GM12864 (cell line): Measurements from ENCODE around the gene NLRC5.
"Not testable (repeated sequence)": the region's sequence is repeated elsewhere in the genome, so short reads cannot be mapped to it uniquely, and the experiment has no call there.

Experiments
- DNase-seq: peaks from one replicate; pipeline ENCODE4 v3.0.0-alpha.2; 2011; ENCODE audit warnings: low read depth
- H3K4me3 ChIP-seq: 2 replicates; pipeline ENCODE4 v1.5.1; 2011; ENCODE audit warnings: mild to moderate bottlenecking, low read depth, low read length, control low read depth
- TF ChIP-seq, protein P1 (sequence below): IDR thresholded peaks from 2 replicates; pipeline ENCODE4 v1.5.1; 2011; ENCODE audit warnings: low read depth, mild to moderate bottlenecking, moderate library complexity, low read length, control low read depth, inconsistent platforms; ENCODE audit errors: missing control alignments

The NLRC5 gene

DNA sequence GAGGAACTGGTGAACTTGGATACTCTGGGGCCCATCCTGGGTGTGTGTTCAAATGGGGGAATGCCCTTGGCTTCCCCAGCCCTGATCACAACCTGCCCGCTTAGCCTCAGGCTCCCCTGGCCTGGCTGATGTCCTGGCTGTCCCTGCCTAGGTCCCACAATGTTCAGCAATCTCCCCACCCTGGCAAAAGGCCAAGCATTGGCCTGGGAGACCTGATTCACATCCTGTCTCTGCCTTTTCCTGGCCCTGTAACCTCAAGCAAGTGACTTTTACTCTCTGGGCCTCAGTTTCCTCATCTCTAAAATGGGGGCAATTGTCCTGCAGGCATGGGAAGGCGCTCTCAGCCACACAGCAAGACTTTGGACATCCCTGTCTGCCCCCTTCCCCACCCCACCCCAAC is 117.4 kb downstream of the NLRC5 start:
- no peak for DNase-seq
- no peak overlapping the region for H3K4me3 ChIP-seq
- TF ChIP-seq, protein P1, sequence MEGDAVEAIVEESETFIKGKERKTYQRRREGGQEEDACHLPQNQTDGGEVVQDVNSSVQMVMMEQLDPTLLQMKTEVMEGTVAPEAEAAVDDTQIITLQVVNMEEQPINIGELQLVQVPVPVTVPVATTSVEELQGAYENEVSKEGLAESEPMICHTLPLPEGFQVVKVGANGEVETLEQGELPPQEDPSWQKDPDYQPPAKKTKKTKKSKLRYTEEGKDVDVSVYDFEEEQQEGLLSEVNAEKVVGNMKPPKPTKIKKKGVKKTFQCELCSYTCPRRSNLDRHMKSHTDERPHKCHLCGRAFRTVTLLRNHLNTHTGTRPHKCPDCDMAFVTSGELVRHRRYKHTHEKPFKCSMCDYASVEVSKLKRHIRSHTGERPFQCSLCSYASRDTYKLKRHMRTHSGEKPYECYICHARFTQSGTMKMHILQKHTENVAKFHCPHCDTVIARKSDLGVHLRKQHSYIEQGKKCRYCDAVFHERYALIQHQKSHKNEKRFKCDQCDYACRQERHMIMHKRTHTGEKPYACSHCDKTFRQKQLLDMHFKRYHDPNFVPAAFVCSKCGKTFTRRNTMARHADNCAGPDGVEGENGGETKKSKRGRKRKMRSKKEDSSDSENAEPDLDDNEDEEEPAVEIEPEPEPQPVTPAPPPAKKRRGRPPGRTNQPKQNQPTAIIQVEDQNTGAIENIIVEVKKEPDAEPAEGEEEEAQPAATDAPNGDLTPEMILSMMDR, result no peak

DNA sequence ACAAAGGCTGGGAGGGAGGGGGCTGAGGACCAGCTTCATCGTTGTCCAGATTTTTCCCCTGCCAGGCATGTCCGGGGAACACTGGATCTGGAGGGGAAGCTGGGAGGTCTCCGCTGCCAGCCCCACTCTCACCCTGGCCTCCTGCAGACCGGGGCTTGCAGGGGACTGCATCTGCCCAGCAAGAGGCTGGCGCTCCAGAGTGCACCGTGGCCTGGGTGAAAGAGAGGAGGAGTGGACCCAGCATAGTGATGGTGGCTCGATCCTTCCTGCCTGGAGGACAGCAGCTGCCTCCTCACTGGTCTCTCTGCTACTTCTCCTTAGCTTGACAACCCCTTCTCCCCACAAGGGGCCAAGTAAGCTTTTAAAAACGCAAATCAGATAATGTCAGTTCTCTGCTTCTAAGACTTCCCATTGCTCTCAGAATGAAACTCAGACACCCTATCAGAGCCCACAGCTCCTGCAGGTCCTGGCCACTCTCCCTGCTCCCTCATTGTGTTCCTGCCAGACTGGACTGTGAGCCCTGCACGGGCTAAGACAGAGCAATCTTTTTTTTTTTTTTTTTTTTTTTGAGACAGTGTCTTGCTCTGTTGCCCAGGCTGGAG is 118.1 kb downstream of the NLRC5 start:
- TF ChIP-seq, protein P1, result no peak
- H3K4me3 ChIP-seq, result no peak overlapping the region
- no peak for DNase-seq

DNA sequence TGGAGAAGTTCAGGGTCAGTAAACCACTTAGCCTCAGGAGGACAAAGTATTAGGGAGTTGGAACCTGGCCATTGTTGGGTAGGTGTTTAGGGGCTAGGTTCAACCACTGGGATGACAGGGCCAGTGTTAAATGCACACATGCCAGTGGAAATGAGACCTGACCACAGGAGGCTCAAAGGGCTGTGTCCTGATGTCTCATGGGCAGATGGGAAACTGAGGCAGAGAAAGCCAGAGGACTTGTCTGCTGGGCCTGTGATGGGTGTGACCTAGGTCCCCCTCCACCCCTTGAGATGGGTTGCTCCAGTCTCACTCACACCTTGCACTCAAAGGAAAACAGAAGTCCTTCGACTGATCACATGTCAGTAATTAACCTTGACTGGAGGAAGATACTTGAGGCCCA is 119.1 kb downstream of the NLRC5 start:
- TF ChIP-seq, protein P1, result no peak
- DNase-seq, result no peak
- H3K4me3 ChIP-seq, result no peak overlapping the region

DNA sequence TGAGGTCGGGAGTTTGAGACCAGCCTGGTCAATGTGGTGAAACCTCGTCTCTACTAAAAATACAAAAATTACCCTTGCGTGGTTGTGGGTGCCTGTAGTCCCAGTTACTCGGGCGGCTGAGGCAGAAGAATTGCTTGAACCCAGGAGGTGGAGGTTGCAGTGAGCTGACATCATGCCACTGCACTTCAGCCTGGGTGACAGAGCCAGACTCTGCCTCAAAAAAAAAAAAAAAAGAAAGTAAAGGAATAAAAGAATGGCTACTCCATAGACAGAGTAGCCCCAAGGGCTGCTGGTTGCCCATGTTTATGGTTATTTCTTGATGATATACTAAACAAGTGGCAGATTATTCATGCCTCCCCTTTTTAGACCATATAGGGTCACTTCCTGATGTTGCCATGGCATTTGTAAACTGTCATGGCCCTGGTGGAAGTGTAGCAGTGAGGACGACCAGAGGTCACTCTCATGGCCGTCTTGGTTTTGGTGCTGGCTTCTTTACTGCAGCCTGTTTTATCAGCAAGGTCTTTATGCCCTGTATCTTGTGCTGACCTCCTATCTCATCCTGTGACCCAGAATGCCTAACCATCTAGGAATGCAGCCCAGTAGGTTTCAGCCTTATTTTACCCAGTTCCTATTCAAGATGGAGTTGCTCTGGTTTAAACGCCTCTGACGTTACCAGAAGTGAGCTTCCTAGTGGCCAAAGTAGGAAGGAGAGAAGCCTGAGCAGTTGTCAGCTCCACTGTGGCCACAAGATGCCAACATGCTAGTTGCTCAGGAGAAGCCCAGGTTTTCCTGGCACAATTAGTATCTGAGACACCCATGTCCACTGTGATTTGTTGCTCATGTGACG is 120.1 kb downstream of the NLRC5 start:
- not testable (repeated sequence) for H3K4me3 ChIP-seq, DNase-seq

DNA sequence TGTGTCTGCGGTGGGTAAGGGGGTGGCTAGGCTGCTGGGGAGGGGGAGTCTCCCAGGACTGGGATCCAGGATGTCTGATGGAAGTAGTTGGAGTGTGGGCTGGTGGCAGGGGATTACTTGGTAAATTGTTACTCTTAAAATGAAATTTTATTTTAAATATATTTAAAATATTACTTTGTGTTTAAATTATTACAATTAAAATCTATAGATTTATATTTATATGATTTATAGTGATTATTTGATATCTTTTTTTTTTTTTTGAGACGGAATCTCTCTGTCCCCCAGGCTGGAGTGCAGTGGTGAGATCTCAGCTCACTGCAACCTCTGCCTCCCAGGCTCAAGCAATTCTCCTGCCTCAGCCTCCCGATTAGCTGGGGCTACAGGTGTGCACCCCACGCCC is 121.6 kb downstream of the NLRC5 start:
- TF ChIP-seq, protein P1, result no peak
- no peak overlapping the region for H3K4me3 ChIP-seq
- DNase-seq, result no peak

DNA sequence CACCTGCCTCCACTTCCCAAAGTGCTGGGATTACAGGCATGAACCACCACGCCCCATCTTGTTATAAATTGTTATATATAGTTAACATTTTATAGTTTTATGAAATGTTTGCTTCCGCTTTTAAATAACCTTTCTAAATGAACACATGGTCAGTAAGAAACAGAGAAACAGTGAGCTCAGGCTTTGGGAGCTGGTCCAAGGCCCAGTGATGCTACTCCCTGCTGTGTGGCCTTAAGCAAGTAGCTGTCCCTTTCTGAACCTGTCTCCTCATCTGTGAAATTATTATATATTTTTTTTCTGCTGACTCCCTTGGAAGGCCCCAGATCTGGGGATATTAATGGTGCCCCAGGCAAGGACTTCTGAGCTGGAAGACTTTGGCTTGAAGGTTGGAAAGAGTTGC is 122.1 kb downstream of the NLRC5 start:
- TF ChIP-seq, protein P1, result no peak
- DNase-seq, result no peak
- H3K4me3 ChIP-seq, result no peak overlapping the region

DNA sequence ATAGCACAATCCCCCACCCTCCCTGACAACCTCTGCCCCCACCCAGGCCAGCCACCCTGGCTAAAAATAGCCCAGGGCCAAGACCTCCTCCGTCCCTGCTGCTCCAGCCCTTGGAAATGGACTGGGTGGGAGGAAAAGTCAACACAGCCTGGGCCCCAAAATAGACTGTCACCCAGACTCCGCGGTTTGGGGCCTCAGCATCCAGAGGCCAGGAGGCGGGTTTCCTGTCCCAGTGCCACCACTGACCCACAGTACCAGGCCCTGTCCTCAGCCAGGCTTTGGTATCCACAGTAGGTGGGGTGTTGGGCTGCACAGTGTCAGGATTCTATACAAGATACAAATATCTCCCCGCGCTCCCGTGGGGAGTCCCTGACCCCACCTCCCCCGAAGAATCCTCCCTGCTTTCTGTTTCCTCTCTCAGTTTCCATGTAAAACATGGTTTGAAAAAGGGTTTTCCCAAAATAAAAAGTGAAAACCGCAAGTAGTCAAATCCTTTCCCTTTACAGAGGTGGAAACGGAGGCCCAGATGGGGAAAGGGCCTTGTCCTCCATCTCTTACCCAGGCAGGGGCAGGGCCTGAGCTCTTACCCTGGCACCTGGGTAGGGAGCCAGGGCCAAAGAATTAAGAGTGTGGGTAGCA is 123.2 kb downstream of the NLRC5 start:
- TF ChIP-seq, protein P1, result no peak
- DNase-seq, result no peak
- no peak overlapping the region for H3K4me3 ChIP-seq
